Gastroesophageal sphincter (tissue), 4 donors: ENCODE data around the gene LPCAT1. TPM values are rescaled to one million over a fixed set of nuclear protein-coding genes. Genes with fewer than 3 reads are reported as not detected.

ENCODE experiments used
- ATAC-seq: fragments of 150-250 bp; one replicate; pipeline ENCODE4 v1.9.1; 2016; ENCODE audit warnings: mild to moderate bottlenecking, moderate library complexity
- H3K27ac ChIP-seq, 4 donors: fragments of 200-600 bp; sonication (generic) in 3 of 4; 1 replicate in 3 of 4; 2 replicates in 1 of 4; pipeline ENCODE4 v1.5.1; 2016 to 2019
- H3K27me3 ChIP-seq: fragments of 200-600 bp; sonication (generic); one replicate; pipeline ENCODE4 v1.5.1; 2019
- H3K36me3 ChIP-seq, 2 donors: fragments of 200-600 bp; sonication (generic); one replicate each; pipeline ENCODE4 v1.5.1; 2019; ENCODE audit warnings: control low read depth in 1 of 2
- H3K4me1 ChIP-seq, 3 donors: fragments of 200-600 bp; sonication (generic); 1 replicate in 2 of 3; 2 replicates in 1 of 3; pipeline ENCODE4 v1.5.1; 2016 to 2019; ENCODE audit warnings: control low read depth in 2 of 3
- H3K4me3 ChIP-seq, 2 donors: fragments of 200-600 bp; sonication (generic); one replicate each; pipeline ENCODE4 v1.5.1; 2019; ENCODE audit warnings: mild to moderate bottlenecking in 1 of 2, moderate library complexity in 1 of 2
- H3K9me3 ChIP-seq, 3 donors: fragments of 200-600 bp; sonication (generic); one replicate each; pipeline ENCODE4 v1.5.1; 2017 to 2019; ENCODE audit warnings: control low read depth in 2 of 3
- EP300 ChIP-seq: sonication (generic); formaldehyde crosslinking; IDR thresholded peaks from one replicate; pipeline ENCODE4 v1.6.1; 2017; ENCODE audit warnings: antibody characterized with exemption, mild to moderate bottlenecking
- POLR2A ChIP-seq, 2 donors: fragments of 450-650 bp; IDR thresholded peaks; one replicate each; pipeline ENCODE4 v1.6.1; 2017; ENCODE audit warnings: antibody characterized with exemption in 2 of 2, mild to moderate bottlenecking in 2 of 2, moderate library complexity in 1 of 2
- POLR2AphosphoS5 ChIP-seq: sonication (generic); formaldehyde crosslinking; IDR thresholded peaks from one replicate; pipeline ENCODE4 v1.6.1; 2017; ENCODE audit warnings: antibody characterized with exemption
- WGBS, 2 donors: methylation state at CpG; one replicate each; pipeline ENCODE4 v1.1.5; 2018; ENCODE audit warnings: low coverage in 1 of 2; 5-methylcytosine and 5-hydroxymethylcytosine counted together
- total RNA-seq, 4 donors: library from RNA; depleted of rRNA; stranded (reverse); fragments of >200 nt; gene quantifications; one replicate each; pipeline ENCODE4 v1.1.0, GENCODE V29; 2016
- TF ChIP-seq, protein P1 (sequence below), 4 experiments: fragments of 200-600 bp in 2 of 4; fragments of 450-650 bp in 2 of 4; sonication (generic) in 1 of 4; IDR thresholded peaks; one replicate each; pipeline ENCODE4 v1.5.1; 2017 to 2019; ENCODE audit warnings: antibody characterized with exemption in 4 of 4, mild to moderate bottlenecking in 2 of 4, moderate library complexity in 2 of 4

LPCAT1 gene
- total RNA-seq, 4 donors from 2014 or later = 20.3 to 52.6 (median 31.8) TPM

DNA sequence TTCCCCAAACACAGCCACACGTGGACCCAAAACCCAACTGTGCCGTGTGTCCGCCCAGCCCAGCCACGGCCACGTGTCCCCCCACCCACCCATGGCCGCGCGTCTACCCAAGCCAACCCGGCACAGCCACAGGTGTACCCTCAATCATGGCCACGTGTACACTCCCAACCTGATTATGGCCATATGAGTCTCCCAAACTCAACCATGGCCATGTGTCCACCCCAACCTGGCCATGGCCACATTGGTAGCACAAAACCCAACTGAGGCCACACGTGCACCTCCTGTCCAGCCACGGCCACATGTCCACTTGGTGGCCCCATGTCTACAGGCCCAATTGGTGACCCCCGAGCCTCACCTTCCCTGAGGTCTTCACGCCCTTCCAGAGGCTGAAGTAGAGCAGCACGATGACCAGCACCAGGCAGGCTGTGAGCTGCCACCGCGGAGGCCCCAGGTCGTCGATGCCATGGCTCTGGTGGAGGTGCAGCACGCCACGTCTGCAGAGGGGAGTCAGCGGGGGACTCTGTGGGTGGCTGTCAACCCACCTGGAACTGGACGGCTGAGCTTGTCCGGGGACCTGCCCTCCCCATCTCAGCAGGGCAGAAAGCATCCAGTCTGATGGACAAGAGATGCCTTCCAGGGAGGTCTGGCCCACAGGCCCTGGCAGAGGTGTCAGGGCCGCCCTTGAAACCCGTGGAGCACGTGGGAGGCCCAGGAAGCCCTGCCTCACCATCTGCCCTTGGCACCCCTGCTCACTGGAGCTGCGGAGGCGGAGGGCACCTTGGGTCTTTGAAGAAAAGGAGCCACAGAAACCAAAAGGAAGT, 102.0 kb downstream of the LPCAT1 start:
- H3K4me3 ChIP-seq = no peak overlapping the region
- no peak for ATAC-seq
- H3K36me3 ChIP-seq = no peaks in the 10 kb centered on the region
- no peak overlapping the region for H3K27ac ChIP-seq
- no peaks in the 10 kb centered on the region for H3K4me1 ChIP-seq
- no peak for TF ChIP-seq EP300
- no peak for TF ChIP-seq POLR2A (IDR thresholded peaks at IDR 0.05)
- no peak for TF ChIP-seq POLR2AphosphoS5
- TF ChIP-seq, protein P1, sequence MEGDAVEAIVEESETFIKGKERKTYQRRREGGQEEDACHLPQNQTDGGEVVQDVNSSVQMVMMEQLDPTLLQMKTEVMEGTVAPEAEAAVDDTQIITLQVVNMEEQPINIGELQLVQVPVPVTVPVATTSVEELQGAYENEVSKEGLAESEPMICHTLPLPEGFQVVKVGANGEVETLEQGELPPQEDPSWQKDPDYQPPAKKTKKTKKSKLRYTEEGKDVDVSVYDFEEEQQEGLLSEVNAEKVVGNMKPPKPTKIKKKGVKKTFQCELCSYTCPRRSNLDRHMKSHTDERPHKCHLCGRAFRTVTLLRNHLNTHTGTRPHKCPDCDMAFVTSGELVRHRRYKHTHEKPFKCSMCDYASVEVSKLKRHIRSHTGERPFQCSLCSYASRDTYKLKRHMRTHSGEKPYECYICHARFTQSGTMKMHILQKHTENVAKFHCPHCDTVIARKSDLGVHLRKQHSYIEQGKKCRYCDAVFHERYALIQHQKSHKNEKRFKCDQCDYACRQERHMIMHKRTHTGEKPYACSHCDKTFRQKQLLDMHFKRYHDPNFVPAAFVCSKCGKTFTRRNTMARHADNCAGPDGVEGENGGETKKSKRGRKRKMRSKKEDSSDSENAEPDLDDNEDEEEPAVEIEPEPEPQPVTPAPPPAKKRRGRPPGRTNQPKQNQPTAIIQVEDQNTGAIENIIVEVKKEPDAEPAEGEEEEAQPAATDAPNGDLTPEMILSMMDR (IDR thresholded peaks at IDR 0.05) = no peak
- peaks cover 0 to 26% (median 0%) of the 10 kb centered on the region in 3 donors for H3K9me3 ChIP-seq
- WGBS, 2 donors = 100% methylated on average over 2 of the region's 29 CpGs; no CpG with 5 or more reads in 1 of the 2 donors
- peaks cover 42% of the 10 kb centered on the region for H3K27me3 ChIP-seq

DNA sequence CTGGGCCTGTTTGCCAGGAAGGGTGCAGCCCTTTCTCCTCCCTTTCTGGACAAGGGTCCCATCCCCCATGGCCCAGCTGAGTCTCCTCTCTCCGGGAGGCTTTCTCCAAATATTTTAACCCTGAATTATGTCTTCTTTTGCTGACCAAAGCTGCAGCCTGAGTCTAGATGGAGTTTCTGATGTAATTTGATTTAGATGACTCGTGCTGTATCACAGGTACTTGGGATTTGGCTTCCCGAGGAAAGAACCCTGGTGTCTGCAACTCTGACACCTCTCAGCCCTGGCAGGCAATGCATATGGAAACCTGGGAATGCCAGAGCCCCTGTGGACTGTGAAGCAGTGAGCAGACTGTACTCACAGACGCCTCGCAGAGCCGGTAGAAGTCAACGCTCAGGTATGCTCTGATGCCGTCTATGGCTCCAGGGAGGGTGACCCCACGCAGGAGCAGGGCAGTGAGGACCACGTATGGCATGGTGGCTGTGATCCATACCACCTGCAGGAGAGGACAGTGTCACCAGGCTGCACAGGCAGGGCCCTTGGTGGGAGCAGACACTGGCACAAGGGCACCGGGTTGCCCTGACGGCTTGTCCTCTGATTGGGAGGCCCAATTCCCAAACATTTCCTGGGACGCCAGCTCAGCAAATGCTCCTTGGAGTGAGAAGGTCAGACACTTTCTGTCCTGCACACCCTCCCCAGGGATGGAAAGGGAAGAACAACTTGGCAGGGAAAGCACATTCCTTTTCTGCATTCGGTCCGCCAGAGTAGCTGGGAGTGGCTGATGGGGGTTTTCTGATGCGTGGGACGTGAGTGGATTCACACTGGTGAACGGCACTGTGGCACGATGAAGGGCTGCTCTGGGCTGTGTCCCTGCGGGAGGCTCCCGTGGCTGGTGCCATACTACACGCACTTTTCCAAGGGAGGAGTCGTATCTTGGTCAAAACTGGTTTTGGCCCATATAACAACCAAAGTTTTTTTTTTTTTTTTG, 103.3 kb downstream of the LPCAT1 start:
- TF ChIP-seq, protein P1 (IDR thresholded peaks at IDR 0.05) = no peak
- TF ChIP-seq EP300 (no peak), POLR2AphosphoS5 (no peak), POLR2A (IDR thresholded peaks at IDR 0.05) (no peak)
- peaks cover 0 to 16% (median 0%) of the 10 kb centered on the region in 3 donors for H3K9me3 ChIP-seq
- no peak for ATAC-seq
- H3K4me3 ChIP-seq = no peak overlapping the region
- 66 to 71% methylated on average over 4 to 5 of the region's 23 CpGs for WGBS, 2 donors
- H3K27me3 ChIP-seq = peaks cover 42% of the 10 kb centered on the region
- no peak overlapping the region for H3K27ac ChIP-seq
- no peaks in the 10 kb centered on the region for H3K4me1 ChIP-seq
- H3K36me3 ChIP-seq = no peaks in the 10 kb centered on the region

DNA sequence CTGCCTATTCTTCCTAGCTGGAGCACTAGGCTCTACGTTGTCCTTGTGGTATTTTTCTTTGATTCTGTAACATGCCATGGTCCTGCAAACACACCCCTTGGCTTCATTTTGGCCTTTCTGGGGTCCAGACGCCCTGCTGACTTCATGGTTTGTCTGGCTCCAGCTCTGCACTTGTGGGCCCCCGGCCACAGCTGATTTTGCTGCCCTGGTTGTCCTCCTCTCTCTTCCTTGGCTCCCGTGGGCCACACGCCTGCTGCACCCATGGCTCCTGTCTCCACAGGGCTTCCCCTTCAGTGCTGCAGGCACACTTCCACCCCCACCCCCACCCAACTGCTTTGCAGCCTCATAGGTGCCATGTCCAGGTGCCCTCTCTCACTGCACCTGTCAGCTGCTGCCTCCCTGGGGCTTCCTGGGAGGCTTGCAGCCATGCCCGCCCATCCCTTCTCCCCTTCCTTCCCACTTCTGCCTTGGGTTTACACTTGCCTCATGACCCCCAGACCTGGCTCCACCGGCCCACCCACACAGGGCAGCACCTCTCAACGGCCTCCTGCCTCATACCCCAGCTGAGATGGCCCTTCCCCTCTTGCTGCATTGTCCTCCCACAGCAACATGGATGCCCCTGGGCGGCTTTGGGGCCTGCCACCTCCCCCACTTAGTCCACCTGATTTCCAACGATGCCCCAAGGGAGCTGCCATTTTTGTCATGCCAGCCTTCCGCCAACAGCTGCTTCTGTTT, 104.1 kb downstream of the LPCAT1 start:
- Histone ChIP-seq H3K36me3 (no peaks in the 10 kb centered on the region), H3K4me1 (no peaks in the 10 kb centered on the region), H3K27ac (no peak overlapping the region), H3K4me3 (no peak overlapping the region), H3K27me3 (peaks cover 45% of the 10 kb centered on the region), H3K9me3 (peaks cover 0 to 9% (median 0%) of the 10 kb centered on the region in 3 donors)
- TF ChIP-seq POLR2AphosphoS5 (no peak), POLR2A (IDR thresholded peaks at IDR 0.05) (no peak), EP300 (no peak)
- TF ChIP-seq, protein P1 (IDR thresholded peaks at IDR 0.05) = no peak
- no peak for ATAC-seq
- WGBS, 2 donors = 62 to 73% methylated on average over 7 to 9 of the region's 11 CpGs

DNA sequence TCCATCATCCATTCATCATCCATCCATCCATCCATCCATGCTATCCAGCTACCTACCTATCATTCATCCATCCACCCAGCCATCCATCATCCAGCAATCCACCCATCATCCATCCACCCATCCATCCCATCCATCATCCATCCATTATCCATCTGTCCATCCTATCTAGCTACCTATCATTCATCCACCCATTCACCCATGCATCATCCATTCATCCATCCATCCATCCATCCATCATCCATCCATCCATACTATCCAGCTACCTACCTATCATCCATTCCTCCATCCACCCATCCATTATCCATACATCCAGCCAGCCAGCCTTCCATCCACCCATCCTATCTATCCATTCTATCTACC, 104.9 kb downstream of the LPCAT1 start:
- Histone ChIP-seq H3K27ac (no peak overlapping the region), H3K4me3 (no peak overlapping the region), H3K4me1 (no peaks in the 10 kb centered on the region), H3K36me3 (no peaks in the 10 kb centered on the region), H3K9me3 (peaks cover 0 to 1% (median 0%) of the 10 kb centered on the region in 3 donors), H3K27me3 (peaks cover 45% of the 10 kb centered on the region)
- no peak for ATAC-seq
- no peak for TF ChIP-seq EP300
- TF ChIP-seq POLR2AphosphoS5 = no peak
- TF ChIP-seq POLR2A (IDR thresholded peaks at IDR 0.05) = no peak
- TF ChIP-seq, protein P1 (IDR thresholded peaks at IDR 0.05) = no peak
